Liver (tissue), 9 donors: ENCODE measurements around the gene IKZF3. TPM values are rescaled to one million over a fixed set of nuclear protein-coding genes. Genes with fewer than 3 reads are reported as not detected.

Source experiments
- DNase-seq: peaks from one replicate; pipeline ENCODE4 v3.0.0-alpha.2; 2017; ENCODE audit warnings: low spot score
- H3K27ac ChIP-seq, 2 donors: one replicate each; pipeline ENCODE4 v1.7.0; 2013; ENCODE audit warnings: inconsistent platforms in 2 of 2, low read length in 2 of 2, control low read depth in 1 of 2, low read depth in 1 of 2, mild to moderate bottlenecking in 1 of 2
- H3K27me3 ChIP-seq, 4 donors: one replicate each; pipeline versions ENCODE4 v1.6.1 to v1.7.0; 2013; ENCODE audit warnings: low read length in 3 of 4, inconsistent platforms in 1 of 4, mild to moderate bottlenecking in 1 of 4, moderate library complexity in 1 of 4; ENCODE audit not compliant: control insufficient read depth in 4 of 4, insufficient read depth in 4 of 4
- H3K36me3 ChIP-seq, 4 donors: one replicate each; pipeline versions ENCODE4 v1.6.1 to v1.7.0; 2013; ENCODE audit warnings: low read length in 3 of 4, mild to moderate bottlenecking in 3 of 4, low read depth in 1 of 4, moderate library complexity in 1 of 4; ENCODE audit not compliant: control insufficient read depth in 4 of 4, insufficient read depth in 3 of 4
- H3K4me1 ChIP-seq, 4 donors: one replicate each; pipeline versions ENCODE4 v1.6.1 to v1.7.0; 2013; ENCODE audit warnings: low read length in 3 of 4, mild to moderate bottlenecking in 3 of 4, moderate library complexity in 1 of 4; ENCODE audit not compliant: control insufficient read depth in 4 of 4, insufficient read depth in 4 of 4
- H3K4me3 ChIP-seq, 3 donors: one replicate each; pipeline versions ENCODE4 v1.6.1 to v1.7.0; 2013; ENCODE audit warnings: low read length in 3 of 3, control low read depth in 1 of 3, low read depth in 1 of 3, mild to moderate bottlenecking in 1 of 3
- H3K9ac ChIP-seq, 2 donors: one replicate each; pipeline ENCODE4 v1.7.0; 2013; ENCODE audit warnings: low read length in 2 of 2, mild to moderate bottlenecking in 2 of 2, moderate library complexity in 2 of 2, control low read depth in 1 of 2, low read depth in 1 of 2
- H3K9me3 ChIP-seq, 4 donors: one replicate each; pipeline versions ENCODE4 v1.6.1 to v1.7.0; 2013; ENCODE audit warnings: low read length in 3 of 4; ENCODE audit not compliant: control insufficient read depth in 4 of 4
- EGR1 ChIP-seq, 2 donors: IDR thresholded peaks; 2 replicates each; pipeline ENCODE4 v1.6.1; 2016 to 2018; ENCODE audit warnings: antibody characterized with exemption in 2 of 2, low read depth in 2 of 2
- FOXA1 ChIP-seq: IDR thresholded peaks from 2 replicates; pipeline ENCODE4 v1.6.1; 2016; ENCODE audit warnings: antibody characterized with exemption
- FOXA2 ChIP-seq: IDR thresholded peaks from 2 replicates; pipeline ENCODE4 v1.6.1; 2016; ENCODE audit warnings: antibody characterized with exemption
- GABPA ChIP-seq, 2 donors: IDR thresholded peaks in 1 of 2; conservative IDR thresholded peaks in 1 of 2; 2 replicates each; pipeline ENCODE4 v1.6.1; 2016; ENCODE audit warnings: antibody characterized with exemption in 2 of 2, mild to moderate bottlenecking in 1 of 2, moderate library complexity in 1 of 2
- HNF4A ChIP-seq, 2 donors: conservative IDR thresholded peaks; 2 replicates each; pipeline ENCODE4 v1.6.1; 2016; ENCODE audit warnings: antibody characterized with exemption in 2 of 2, mild to moderate bottlenecking in 2 of 2
- HNF4G ChIP-seq: IDR thresholded peaks from 2 replicates; pipeline ENCODE4 v1.6.1; 2016; ENCODE audit warnings: antibody characterized with exemption
- JUND ChIP-seq, 2 donors: IDR thresholded peaks; 2 replicates each; pipeline ENCODE4 v1.6.1; 2016; ENCODE audit warnings: antibody characterized with exemption in 2 of 2
- RAD21 ChIP-seq, 2 donors: IDR thresholded peaks; 2 replicates each; pipeline ENCODE4 v1.6.1; 2016; ENCODE audit warnings: antibody characterized with exemption in 2 of 2, mild to moderate bottlenecking in 2 of 2
- RXRA ChIP-seq, 2 donors: IDR thresholded peaks; 2 replicates each; pipeline ENCODE4 v1.6.1; 2017 to 2018; ENCODE audit warnings: antibody characterized with exemption in 2 of 2, mild to moderate bottlenecking in 1 of 2
- TAF1 ChIP-seq: conservative IDR thresholded peaks from 2 replicates; pipeline ENCODE4 v1.6.1; 2016; ENCODE audit warnings: antibody characterized with exemption, mild to moderate bottlenecking
- YY1 ChIP-seq: IDR thresholded peaks from 2 replicates; pipeline ENCODE4 v1.6.1; 2016; ENCODE audit warnings: antibody characterized with exemption, mild to moderate bottlenecking
- WGBS: extraction: QIAGEN DNeasy Blood & Tissue Kit; methylation state at CpG from one replicate; pipeline ENCODE4 v1.1.7; 2013; 5-methylcytosine and 5-hydroxymethylcytosine counted together
- polyA plus RNA-seq, 2 donors: library from polyadenylated mRNA; stranded (reverse) in 1 of 2; unstranded in 1 of 2; fragments of 200-250 nt in 1 of 2; fragments of >200 nt in 1 of 2; fragmentation: Nextera tagmentation in 1 of 2; extraction: Ambion mirVana in 1 of 2; gene quantifications; one replicate each; pipeline versions ENCODE4 v1.2.1 to v1.2.3, GENCODE V29; 2013 to 2015
- total RNA-seq, 2 donors: library from RNA; depleted of rRNA; stranded (reverse); fragments of >200 nt; gene quantifications; one replicate each; pipeline ENCODE4 v1.2.3, GENCODE V29; 2014
- TF ChIP-seq, protein P1 (sequence below): IDR thresholded peaks from 2 replicates; pipeline ENCODE4 v1.6.1; 2016; ENCODE audit warnings: antibody characterized with exemption
- TF ChIP-seq, protein P2 (sequence below): IDR thresholded peaks from 2 replicates; pipeline ENCODE4 v1.6.1; 2016; ENCODE audit warnings: antibody characterized with exemption, mild to moderate bottlenecking
- TF ChIP-seq, protein P3 (sequence below): IDR thresholded peaks from 2 replicates; pipeline ENCODE4 v1.6.1; 2016; ENCODE audit warnings: antibody characterized with exemption
- TF ChIP-seq, protein P4 (sequence below): IDR thresholded peaks from 2 replicates; pipeline ENCODE4 v1.6.1; 2016; ENCODE audit warnings: antibody characterized with exemption
- donor health status: healthy.
- donor health status: healthy.
- donor health status: healthy.
- donor health status: healthy.
- donor health status: healthy.

IKZF3 gene
- total and polyA plus RNA-seq, 4 donors, result 0.32 to 2.3 (median 0.83) TPM

DNA sequence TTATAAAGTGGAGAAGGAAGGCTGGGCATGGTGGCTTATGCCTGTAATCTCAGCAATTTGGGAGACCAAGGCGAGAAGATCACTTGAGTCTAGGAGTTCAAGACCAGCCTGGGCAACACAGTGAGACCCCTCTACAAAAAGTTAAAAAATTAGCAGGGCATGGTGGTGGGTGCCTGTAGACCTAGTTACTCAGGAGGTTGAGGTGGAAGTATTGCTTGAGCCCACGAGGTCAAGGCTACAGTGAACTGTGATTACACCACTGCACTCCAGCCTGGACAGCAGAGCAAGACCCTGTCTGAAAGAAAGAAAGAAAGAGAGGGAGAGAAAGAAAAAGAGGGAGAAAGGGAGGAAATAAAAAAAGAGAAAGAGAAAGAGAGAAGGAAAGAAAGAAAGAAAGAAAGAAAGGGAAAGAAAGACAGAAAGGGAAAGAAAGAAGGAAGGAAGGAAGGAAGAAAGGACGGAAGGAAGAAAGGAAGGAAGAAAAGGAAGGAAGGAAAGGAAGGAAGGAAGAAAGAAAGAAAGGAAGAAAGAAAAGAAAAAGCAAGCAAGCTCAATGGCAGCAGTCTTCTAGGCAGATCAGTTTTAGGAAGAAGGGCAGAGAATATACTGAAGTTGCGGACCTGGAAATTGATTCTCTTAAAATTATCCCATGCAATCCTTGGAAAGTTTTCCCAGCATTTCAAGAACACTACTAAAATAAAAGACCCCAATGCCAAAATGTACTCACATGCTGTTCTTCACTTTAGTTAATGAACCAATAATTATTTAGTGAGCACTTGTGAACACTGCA is 53.0 kb downstream of the IKZF3 start:
- Histone ChIP-seq H3K36me3 (no peaks in the 10 kb centered on the region), H3K4me1 (peaks cover 0 to 6% (median 4%) of the 10 kb centered on the region in 4 donors), H3K9me3 (no peaks in the 10 kb centered on the region), H3K27ac (no peak overlapping the region), H3K27me3 (no peaks in the 10 kb centered on the region), H3K4me3 (no peak overlapping the region), H3K9ac (no peak overlapping the region)
- TF ChIP-seq, protein P1, sequence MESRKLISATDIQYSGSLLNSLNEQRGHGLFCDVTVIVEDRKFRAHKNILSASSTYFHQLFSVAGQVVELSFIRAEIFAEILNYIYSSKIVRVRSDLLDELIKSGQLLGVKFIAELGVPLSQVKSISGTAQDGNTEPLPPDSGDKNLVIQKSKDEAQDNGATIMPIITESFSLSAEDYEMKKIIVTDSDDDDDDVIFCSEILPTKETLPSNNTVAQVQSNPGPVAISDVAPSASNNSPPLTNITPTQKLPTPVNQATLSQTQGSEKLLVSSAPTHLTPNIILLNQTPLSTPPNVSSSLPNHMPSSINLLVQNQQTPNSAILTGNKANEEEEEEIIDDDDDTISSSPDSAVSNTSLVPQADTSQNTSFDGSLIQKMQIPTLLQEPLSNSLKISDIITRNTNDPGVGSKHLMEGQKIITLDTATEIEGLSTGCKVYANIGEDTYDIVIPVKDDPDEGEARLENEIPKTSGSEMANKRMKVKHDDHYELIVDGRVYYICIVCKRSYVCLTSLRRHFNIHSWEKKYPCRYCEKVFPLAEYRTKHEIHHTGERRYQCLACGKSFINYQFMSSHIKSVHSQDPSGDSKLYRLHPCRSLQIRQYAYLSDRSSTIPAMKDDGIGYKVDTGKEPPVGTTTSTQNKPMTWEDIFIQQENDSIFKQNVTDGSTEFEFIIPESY, result no peak
- TF ChIP-seq RAD21 (IDR thresholded peaks at IDR 0.05) (no peak), GABPA (IDR thresholded peaks at IDR 0.05 in 1 of 2, conservative IDR thresholded peaks at IDR 0.05 in 1 of 2) (no peak), HNF4A (conservative IDR thresholded peaks at IDR 0.05) (no peak), FOXA1 (no peak), RXRA (IDR thresholded peaks at IDR 0.05) (no peak), TAF1 (no peak), HNF4G (no peak)
- TF ChIP-seq, protein P2, sequence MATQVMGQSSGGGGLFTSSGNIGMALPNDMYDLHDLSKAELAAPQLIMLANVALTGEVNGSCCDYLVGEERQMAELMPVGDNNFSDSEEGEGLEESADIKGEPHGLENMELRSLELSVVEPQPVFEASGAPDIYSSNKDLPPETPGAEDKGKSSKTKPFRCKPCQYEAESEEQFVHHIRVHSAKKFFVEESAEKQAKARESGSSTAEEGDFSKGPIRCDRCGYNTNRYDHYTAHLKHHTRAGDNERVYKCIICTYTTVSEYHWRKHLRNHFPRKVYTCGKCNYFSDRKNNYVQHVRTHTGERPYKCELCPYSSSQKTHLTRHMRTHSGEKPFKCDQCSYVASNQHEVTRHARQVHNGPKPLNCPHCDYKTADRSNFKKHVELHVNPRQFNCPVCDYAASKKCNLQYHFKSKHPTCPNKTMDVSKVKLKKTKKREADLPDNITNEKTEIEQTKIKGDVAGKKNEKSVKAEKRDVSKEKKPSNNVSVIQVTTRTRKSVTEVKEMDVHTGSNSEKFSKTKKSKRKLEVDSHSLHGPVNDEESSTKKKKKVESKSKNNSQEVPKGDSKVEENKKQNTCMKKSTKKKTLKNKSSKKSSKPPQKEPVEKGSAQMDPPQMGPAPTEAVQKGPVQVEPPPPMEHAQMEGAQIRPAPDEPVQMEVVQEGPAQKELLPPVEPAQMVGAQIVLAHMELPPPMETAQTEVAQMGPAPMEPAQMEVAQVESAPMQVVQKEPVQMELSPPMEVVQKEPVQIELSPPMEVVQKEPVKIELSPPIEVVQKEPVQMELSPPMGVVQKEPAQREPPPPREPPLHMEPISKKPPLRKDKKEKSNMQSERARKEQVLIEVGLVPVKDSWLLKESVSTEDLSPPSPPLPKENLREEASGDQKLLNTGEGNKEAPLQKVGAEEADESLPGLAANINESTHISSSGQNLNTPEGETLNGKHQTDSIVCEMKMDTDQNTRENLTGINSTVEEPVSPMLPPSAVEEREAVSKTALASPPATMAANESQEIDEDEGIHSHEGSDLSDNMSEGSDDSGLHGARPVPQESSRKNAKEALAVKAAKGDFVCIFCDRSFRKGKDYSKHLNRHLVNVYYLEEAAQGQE, result no peak
- TF ChIP-seq, protein P3, sequence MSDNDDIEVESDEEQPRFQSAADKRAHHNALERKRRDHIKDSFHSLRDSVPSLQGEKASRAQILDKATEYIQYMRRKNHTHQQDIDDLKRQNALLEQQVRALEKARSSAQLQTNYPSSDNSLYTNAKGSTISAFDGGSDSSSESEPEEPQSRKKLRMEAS, result no peak
- no peak for DNase-seq
- 83% methylated on average over 4 of the region's 4 CpGs for WGBS

DNA sequence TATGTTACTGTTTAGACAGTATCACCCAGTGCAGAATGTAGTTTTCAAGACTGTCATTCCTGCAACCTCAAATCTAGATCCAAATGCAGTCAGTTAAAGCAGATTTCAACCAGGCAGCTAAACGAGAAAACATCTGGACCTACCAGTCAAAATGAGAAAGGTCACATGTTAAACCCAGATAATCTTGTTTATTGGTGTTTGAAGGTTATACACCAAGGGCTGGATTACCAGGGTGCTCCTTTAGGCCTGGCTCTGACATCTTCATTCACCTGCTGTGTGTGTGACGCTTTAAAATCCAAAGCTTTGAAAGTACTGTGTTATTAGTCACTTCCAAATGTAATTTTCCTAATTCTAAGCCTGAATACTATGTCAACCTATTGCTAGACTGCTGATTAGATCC is 54.9 kb downstream of the IKZF3 start:
- WGBS, result 78% methylated on average over 2 of the region's 2 CpGs
- H3K4me3 ChIP-seq, result no peak overlapping the region
- H3K9me3 ChIP-seq, result no peaks in the 10 kb centered on the region
- H3K4me1 ChIP-seq, result peaks cover 0 to 6% (median 4%) of the 10 kb centered on the region in 4 donors
- DNase-seq, result no peak
- no peaks in the 10 kb centered on the region for H3K36me3 ChIP-seq
- H3K27ac ChIP-seq, result no peak overlapping the region
- no peaks in the 10 kb centered on the region for H3K27me3 ChIP-seq
- H3K9ac ChIP-seq, result no peak overlapping the region
- TF ChIP-seq YY1 (no peak), FOXA2 (no peak), HNF4A (conservative IDR thresholded peaks at IDR 0.05) (no peak), JUND (IDR thresholded peaks at IDR 0.05) (no peak), TAF1 (no peak), EGR1 (IDR thresholded peaks at IDR 0.05; ENCODE audit: low read depth in 2 of 2) (no peak), GABPA (IDR thresholded peaks at IDR 0.05 in 1 of 2, conservative IDR thresholded peaks at IDR 0.05 in 1 of 2) (no peak), FOXA1 (no peak), HNF4G (no peak)
- TF ChIP-seq, protein P3, result no peak
- TF ChIP-seq, protein P4, sequence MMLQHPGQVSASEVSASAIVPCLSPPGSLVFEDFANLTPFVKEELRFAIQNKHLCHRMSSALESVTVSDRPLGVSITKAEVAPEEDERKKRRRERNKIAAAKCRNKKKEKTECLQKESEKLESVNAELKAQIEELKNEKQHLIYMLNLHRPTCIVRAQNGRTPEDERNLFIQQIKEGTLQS, result no peak
- TF ChIP-seq, protein P1, result no peak
